Liver (tissue), 9 donors: ENCODE measurements around the gene SPATA32. TPM values are rescaled to one million over a fixed set of nuclear protein-coding genes. Genes with fewer than 3 reads are reported as not detected.

ENCODE experiments used
- DNase-seq: peaks from one replicate; pipeline ENCODE4 v3.0.0-alpha.2; 2017; ENCODE audit warnings: low spot score
- H3K27ac ChIP-seq, 2 donors: one replicate each; pipeline ENCODE4 v1.7.0; 2013; ENCODE audit warnings: inconsistent platforms in 2 of 2, low read length in 2 of 2, control low read depth in 1 of 2, low read depth in 1 of 2, mild to moderate bottlenecking in 1 of 2
- H3K27me3 ChIP-seq, 4 donors: one replicate each; pipeline versions ENCODE4 v1.6.1 to v1.7.0; 2013; ENCODE audit warnings: low read length in 3 of 4, inconsistent platforms in 1 of 4, mild to moderate bottlenecking in 1 of 4, moderate library complexity in 1 of 4; ENCODE audit not compliant: control insufficient read depth in 4 of 4, insufficient read depth in 4 of 4
- H3K36me3 ChIP-seq, 4 donors: one replicate each; pipeline versions ENCODE4 v1.6.1 to v1.7.0; 2013; ENCODE audit warnings: low read length in 3 of 4, mild to moderate bottlenecking in 3 of 4, low read depth in 1 of 4, moderate library complexity in 1 of 4; ENCODE audit not compliant: control insufficient read depth in 4 of 4, insufficient read depth in 3 of 4
- H3K4me1 ChIP-seq, 4 donors: one replicate each; pipeline versions ENCODE4 v1.6.1 to v1.7.0; 2013; ENCODE audit warnings: low read length in 3 of 4, mild to moderate bottlenecking in 3 of 4, moderate library complexity in 1 of 4; ENCODE audit not compliant: control insufficient read depth in 4 of 4, insufficient read depth in 4 of 4
- H3K4me3 ChIP-seq, 3 donors: one replicate each; pipeline versions ENCODE4 v1.6.1 to v1.7.0; 2013; ENCODE audit warnings: low read length in 3 of 3, control low read depth in 1 of 3, low read depth in 1 of 3, mild to moderate bottlenecking in 1 of 3
- H3K9ac ChIP-seq, 2 donors: one replicate each; pipeline ENCODE4 v1.7.0; 2013; ENCODE audit warnings: low read length in 2 of 2, mild to moderate bottlenecking in 2 of 2, moderate library complexity in 2 of 2, control low read depth in 1 of 2, low read depth in 1 of 2
- H3K9me3 ChIP-seq, 4 donors: one replicate each; pipeline versions ENCODE4 v1.6.1 to v1.7.0; 2013; ENCODE audit warnings: low read length in 3 of 4; ENCODE audit not compliant: control insufficient read depth in 4 of 4
- EGR1 ChIP-seq, 2 donors: IDR thresholded peaks; 2 replicates each; pipeline ENCODE4 v1.6.1; 2016 to 2018; ENCODE audit warnings: antibody characterized with exemption in 2 of 2, low read depth in 2 of 2
- HNF4A ChIP-seq, 2 donors: conservative IDR thresholded peaks; 2 replicates each; pipeline ENCODE4 v1.6.1; 2016; ENCODE audit warnings: antibody characterized with exemption in 2 of 2, mild to moderate bottlenecking in 2 of 2
- HNF4G ChIP-seq: IDR thresholded peaks from 2 replicates; pipeline ENCODE4 v1.6.1; 2016; ENCODE audit warnings: antibody characterized with exemption
- JUND ChIP-seq, 2 donors: IDR thresholded peaks; 2 replicates each; pipeline ENCODE4 v1.6.1; 2016; ENCODE audit warnings: antibody characterized with exemption in 2 of 2
- RAD21 ChIP-seq, 2 donors: IDR thresholded peaks; 2 replicates each; pipeline ENCODE4 v1.6.1; 2016; ENCODE audit warnings: antibody characterized with exemption in 2 of 2, mild to moderate bottlenecking in 2 of 2
- REST ChIP-seq: IDR thresholded peaks from 2 replicates; pipeline ENCODE4 v1.6.1; 2016; ENCODE audit warnings: antibody characterized with exemption, mild to moderate bottlenecking
- RXRA ChIP-seq, 2 donors: IDR thresholded peaks; 2 replicates each; pipeline ENCODE4 v1.6.1; 2017 to 2018; ENCODE audit warnings: antibody characterized with exemption in 2 of 2, mild to moderate bottlenecking in 1 of 2
- SP1 ChIP-seq: IDR thresholded peaks from 2 replicates; pipeline ENCODE4 v1.6.1; 2018; ENCODE audit warnings: antibody characterized with exemption, mild to moderate bottlenecking
- ZBTB33 ChIP-seq: IDR thresholded peaks from 2 replicates; pipeline ENCODE4 v1.6.1; 2016; ENCODE audit warnings: antibody characterized with exemption
- WGBS: extraction: QIAGEN DNeasy Blood & Tissue Kit; methylation state at CpG from one replicate; pipeline ENCODE4 v1.1.7; 2013; 5-methylcytosine and 5-hydroxymethylcytosine counted together
- polyA plus RNA-seq, 2 donors: library from polyadenylated mRNA; stranded (reverse) in 1 of 2; unstranded in 1 of 2; fragments of 200-250 nt in 1 of 2; fragments of >200 nt in 1 of 2; fragmentation: Nextera tagmentation in 1 of 2; extraction: Ambion mirVana in 1 of 2; gene quantifications; one replicate each; pipeline versions ENCODE4 v1.2.1 to v1.2.3, GENCODE V29; 2013 to 2015
- total RNA-seq, 2 donors: library from RNA; depleted of rRNA; stranded (reverse); fragments of >200 nt; gene quantifications; one replicate each; pipeline ENCODE4 v1.2.3, GENCODE V29; 2014
- donor health status: healthy.
- donor health status: healthy.
- donor health status: healthy.
- donor health status: healthy.
- donor health status: healthy.

SPATA32 gene
- total and polyA plus RNA-seq, 4 donors = not detected

GRCh38 chr17:45289301-45290268 lies 27.7 kb upstream of the SPATA32 start:
- no peak for DNase-seq
- TF ChIP-seq RAD21 (IDR thresholded peaks at IDR 0.05) (no peak), ZBTB33 (no peak), JUND (IDR thresholded peaks at IDR 0.05) (no peak), EGR1 (IDR thresholded peaks at IDR 0.05; ENCODE audit: low read depth in 2 of 2) (no peak)
- Histone ChIP-seq H3K4me1 (peaks cover 19 to 71% (median 66%) of the 10 kb centered on the region in 4 donors), H3K27ac (peak overlapping the region in 1 of 2 donors; percentile 22), H3K4me3 (no peak overlapping the region), H3K9ac (no peak overlapping the region), H3K9me3 (no peaks in the 10 kb centered on the region), H3K36me3 (peaks cover 3 to 18% (median 4%) of the 10 kb centered on the region in 4 donors), H3K27me3 (no peaks in the 10 kb centered on the region)
- 82% methylated on average over 15 of the region's 15 CpGs for WGBS

- Histone ChIP-seq H3K4me1 (peaks cover 15 to 70% (median 63%) of the 10 kb centered on the region in 4 donors), H3K27ac (peak overlapping the region in 1 of 2 donors; percentile 22), H3K9me3 (no peaks in the 10 kb centered on the region), H3K4me3 (no peak overlapping the region), H3K27me3 (no peaks in the 10 kb centered on the region), H3K9ac (no peak overlapping the region), H3K36me3 (peaks cover 3 to 19% (median 5%) of the 10 kb centered on the region in 4 donors)
- DNase-seq = no peak
- 53% methylated on average over 10 of the region's 10 CpGs for WGBS
- no peak for TF ChIP-seq SP1
- no peak for TF ChIP-seq JUND (IDR thresholded peaks at IDR 0.05)
- peak in 1 of 2 donors; percentile 18 for TF ChIP-seq RXRA (IDR thresholded peaks at IDR 0.05)
- peak in 1 of 2 donors; percentile 30 for TF ChIP-seq HNF4A (conservative IDR thresholded peaks at IDR 0.05)
- no peak for TF ChIP-seq REST
- TF ChIP-seq RAD21 (IDR thresholded peaks at IDR 0.05) = peak in 1 of 2 donors; percentile 11
- TF ChIP-seq HNF4G = no peak
Observed at GRCh38 chr17:45288825-45289224, 26.9 kb upstream of the SPATA32 start.
